ENCODE results near the gene MAML2. TPM values are rescaled to one million over a fixed set of nuclear protein-coding genes. Genes with fewer than 3 reads are reported as not detected.

Gene MAML2
- total and polyA plus RNA-seq, 2 experiments from 2014 or later, result 2.0 to 7.1 TPM

GRCh38 chr11:96124155-96124554 lies 218.8 kb downstream of the MAML2 start:
- Histone ChIP-seq H3K4me2 (no peak overlapping the region), H3K4me3 (no peak overlapping the region), H3K27me3 (ENCODE audit: insufficient read depth) (no peaks in the 10 kb centered on the region), H4K20me1 (replicated peaks; ENCODE audit: insufficient read depth) (no peaks in the 10 kb centered on the region), H2AFZ (no peak overlapping the region), H3K9me2 (ENCODE audit: insufficient read depth) (peaks cover 4% of the 10 kb centered on the region; the same call in 1 of the 2 replicates), H3K36me3 (ENCODE audit: insufficient read depth) (no peaks in the 10 kb centered on the region), H3K27ac (ENCODE audit: low read depth) (no peak overlapping the region), H3F3A (replicated peaks; ENCODE audit: low read depth) (no peaks in the 10 kb centered on the region), H3K79me2 (replicated peaks; ENCODE audit: insufficient read depth) (no peaks in the 10 kb centered on the region), H3K4me1 (ENCODE audit: insufficient read depth) (no peaks in the 10 kb centered on the region)
- no peak overlapping the region for H3K27ac Mint-ChIP-seq
- no peak for DNase-seq (ENCODE audit: low spot score)
- H3K4me1 Mint-ChIP-seq, result peaks cover 7% of the 10 kb centered on the region
- no peak overlapping the region for H3K4me3 Mint-ChIP-seq
- peaks cover 4% of the 10 kb centered on the region for H3K27me3 Mint-ChIP-seq (ENCODE audit: insufficient read depth, low read depth, poor library complexity)
- ATAC-seq, result no peak
- no peaks in the 10 kb centered on the region for H3K9me3 Mint-ChIP-seq
- no peaks in the 10 kb centered on the region for H3K36me3 Mint-ChIP-seq (ENCODE audit: low read depth)
- TF ChIP-seq ZNF114 (CRISPR knock-in tag; IDR thresholded peaks at IDR 0.05) (no peak), ZNF331 (CRISPR knock-in tag; IDR thresholded peaks at IDR 0.05; ENCODE audit: low read depth) (no peak), ZNF462 (CRISPR knock-in tag; IDR thresholded peaks at IDR 0.05) (no peak), POLR2AphosphoS5 (IDR thresholded peaks at IDR 0.05; ENCODE audit: low read depth) (no peak), ETS1 (IDR thresholded peaks at IDR 0.05) (no peak), EZH2phosphoT487 (IDR thresholded peaks at IDR 0.05; ENCODE audit: unreplicated experiment) (no peak), NANOG (IDR thresholded peaks at IDR 0.05; ENCODE audit: borderline replicate concordance) (no peak), STAT1 (IDR thresholded peaks at IDR 0.05; ENCODE audit: unreplicated experiment) (no peak), CREB1 (CRISPR knock-in tag; IDR thresholded peaks at IDR 0.05; ENCODE audit: low read depth) (no peak), EZH2 (IDR thresholded peaks at IDR 0.05; ENCODE audit: low read depth, unreplicated experiment) (no peak)
- TF ChIP-seq, protein P1, sequence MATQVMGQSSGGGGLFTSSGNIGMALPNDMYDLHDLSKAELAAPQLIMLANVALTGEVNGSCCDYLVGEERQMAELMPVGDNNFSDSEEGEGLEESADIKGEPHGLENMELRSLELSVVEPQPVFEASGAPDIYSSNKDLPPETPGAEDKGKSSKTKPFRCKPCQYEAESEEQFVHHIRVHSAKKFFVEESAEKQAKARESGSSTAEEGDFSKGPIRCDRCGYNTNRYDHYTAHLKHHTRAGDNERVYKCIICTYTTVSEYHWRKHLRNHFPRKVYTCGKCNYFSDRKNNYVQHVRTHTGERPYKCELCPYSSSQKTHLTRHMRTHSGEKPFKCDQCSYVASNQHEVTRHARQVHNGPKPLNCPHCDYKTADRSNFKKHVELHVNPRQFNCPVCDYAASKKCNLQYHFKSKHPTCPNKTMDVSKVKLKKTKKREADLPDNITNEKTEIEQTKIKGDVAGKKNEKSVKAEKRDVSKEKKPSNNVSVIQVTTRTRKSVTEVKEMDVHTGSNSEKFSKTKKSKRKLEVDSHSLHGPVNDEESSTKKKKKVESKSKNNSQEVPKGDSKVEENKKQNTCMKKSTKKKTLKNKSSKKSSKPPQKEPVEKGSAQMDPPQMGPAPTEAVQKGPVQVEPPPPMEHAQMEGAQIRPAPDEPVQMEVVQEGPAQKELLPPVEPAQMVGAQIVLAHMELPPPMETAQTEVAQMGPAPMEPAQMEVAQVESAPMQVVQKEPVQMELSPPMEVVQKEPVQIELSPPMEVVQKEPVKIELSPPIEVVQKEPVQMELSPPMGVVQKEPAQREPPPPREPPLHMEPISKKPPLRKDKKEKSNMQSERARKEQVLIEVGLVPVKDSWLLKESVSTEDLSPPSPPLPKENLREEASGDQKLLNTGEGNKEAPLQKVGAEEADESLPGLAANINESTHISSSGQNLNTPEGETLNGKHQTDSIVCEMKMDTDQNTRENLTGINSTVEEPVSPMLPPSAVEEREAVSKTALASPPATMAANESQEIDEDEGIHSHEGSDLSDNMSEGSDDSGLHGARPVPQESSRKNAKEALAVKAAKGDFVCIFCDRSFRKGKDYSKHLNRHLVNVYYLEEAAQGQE (IDR thresholded peaks at IDR 0.05; ENCODE audit: unreplicated experiment), result no peak
- TF ChIP-seq, protein P2, sequence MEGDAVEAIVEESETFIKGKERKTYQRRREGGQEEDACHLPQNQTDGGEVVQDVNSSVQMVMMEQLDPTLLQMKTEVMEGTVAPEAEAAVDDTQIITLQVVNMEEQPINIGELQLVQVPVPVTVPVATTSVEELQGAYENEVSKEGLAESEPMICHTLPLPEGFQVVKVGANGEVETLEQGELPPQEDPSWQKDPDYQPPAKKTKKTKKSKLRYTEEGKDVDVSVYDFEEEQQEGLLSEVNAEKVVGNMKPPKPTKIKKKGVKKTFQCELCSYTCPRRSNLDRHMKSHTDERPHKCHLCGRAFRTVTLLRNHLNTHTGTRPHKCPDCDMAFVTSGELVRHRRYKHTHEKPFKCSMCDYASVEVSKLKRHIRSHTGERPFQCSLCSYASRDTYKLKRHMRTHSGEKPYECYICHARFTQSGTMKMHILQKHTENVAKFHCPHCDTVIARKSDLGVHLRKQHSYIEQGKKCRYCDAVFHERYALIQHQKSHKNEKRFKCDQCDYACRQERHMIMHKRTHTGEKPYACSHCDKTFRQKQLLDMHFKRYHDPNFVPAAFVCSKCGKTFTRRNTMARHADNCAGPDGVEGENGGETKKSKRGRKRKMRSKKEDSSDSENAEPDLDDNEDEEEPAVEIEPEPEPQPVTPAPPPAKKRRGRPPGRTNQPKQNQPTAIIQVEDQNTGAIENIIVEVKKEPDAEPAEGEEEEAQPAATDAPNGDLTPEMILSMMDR (conservative IDR thresholded peaks at IDR 0.05; ENCODE audit: low read depth in 2 of 2), result no peak

All from GM23338 (cell line).